Measurements from ENCODE around the gene EVI5L. TPM values are rescaled to one million over a fixed set of nuclear protein-coding genes. Genes with fewer than 3 reads are reported as not detected.

Gene EVI5L
- total RNA-seq, 4 donors from 2014 or later: 17.5 to 24.6 (median 20.4) TPM

DNA sequence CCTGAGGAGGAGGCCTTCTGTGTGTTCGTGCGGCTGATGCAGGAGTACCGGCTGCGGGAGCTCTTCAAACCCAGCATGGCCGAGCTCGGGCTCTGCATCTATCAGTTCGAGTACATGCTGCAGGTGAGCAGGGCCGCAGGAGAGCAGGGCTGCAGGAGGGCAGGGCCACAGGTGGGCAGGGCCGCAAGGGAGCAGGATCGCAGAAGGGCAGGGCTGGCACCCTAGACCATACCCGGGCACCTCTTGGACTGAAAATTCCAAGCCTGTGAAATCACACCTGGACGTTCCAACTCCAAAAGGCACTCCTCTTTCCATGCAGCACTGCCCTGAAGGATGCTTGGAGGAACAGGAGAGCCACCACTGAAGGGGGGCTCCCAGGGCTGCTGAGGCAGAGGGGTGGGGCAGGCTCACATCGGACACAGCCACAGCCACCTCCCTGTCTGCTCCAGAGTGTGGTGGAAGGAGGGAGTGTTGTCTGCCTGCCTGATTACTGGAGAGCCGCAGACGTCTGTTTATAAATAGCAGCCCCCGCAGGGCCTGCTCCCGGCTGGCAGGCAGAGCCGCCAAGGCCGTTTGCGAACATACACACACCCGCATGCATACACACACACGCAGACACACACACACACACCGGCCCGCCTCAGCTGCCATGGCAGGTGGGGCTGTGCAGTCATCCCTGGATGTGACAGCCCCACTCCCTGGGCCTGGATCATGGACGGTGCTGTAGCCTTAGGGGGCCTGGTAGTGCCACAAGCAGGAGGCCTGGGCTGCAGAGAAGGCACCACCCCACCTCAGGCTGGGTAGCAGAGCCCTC, 20.2 kb downstream of the EVI5L start:
- intact Hi-C loops (cut with DNase I; ENCODE audit: low total_unique reads) (loop anchor here (5.0 to 10.0 kb wide), 2 partner anchors 155 to 402 kb away; partner anchors contain the start of gene ELAVL1), in situ Hi-C loops (cut with MboI; ENCODE audit: low sequenced_read_pairs in 4 of 4) (no loop called here)
- Histone ChIP-seq H3K4me3 (no peak overlapping the region), H3K36me3 (no peaks in the 10 kb centered on the region), H3K9me3 (no peaks in the 10 kb centered on the region), H3K27ac (no peak overlapping the region), H3K27me3 (peaks cover 0 to 3% (median 0%) of the 10 kb centered on the region in 3 donors), H3K4me1 (peaks cover 0 to 6% of the 10 kb centered on the region in 2 donors)
- ATAC-seq: no peak
- no peak for TF ChIP-seq POLR2A (IDR thresholded peaks at IDR 0.05)
- TF ChIP-seq CTCF (IDR thresholded peaks at IDR 0.05 in 4 of 5, conservative IDR thresholded peaks at IDR 0.05 in 1 of 5): no peak
- DNase-seq: no peak

GRCh38 chr19:7850945-7851622, 21.1 kb downstream of the EVI5L start:
- Histone ChIP-seq H3K4me3 (no peak overlapping the region), H3K27ac (no peak overlapping the region), H3K9me3 (no peaks in the 10 kb centered on the region), H3K4me1 (peaks cover 0 to 6% of the 10 kb centered on the region in 2 donors), H3K36me3 (no peaks in the 10 kb centered on the region), H3K27me3 (peaks cover 0 to 3% (median 0%) of the 10 kb centered on the region in 3 donors)
- ATAC-seq (no peak), DNase-seq (no peak)
- TF ChIP-seq CTCF (IDR thresholded peaks at IDR 0.05 in 4 of 5, conservative IDR thresholded peaks at IDR 0.05 in 1 of 5): no peak
- TF ChIP-seq POLR2A (IDR thresholded peaks at IDR 0.05): no peak
- intact Hi-C loops (cut with DNase I; ENCODE audit: low total_unique reads): loop anchor here (5.0 to 10.0 kb wide), 2 partner anchors 154 to 401 kb away; partner anchors contain the start of gene ELAVL1
- in situ Hi-C loops (cut with MboI; ENCODE audit: low sequenced_read_pairs in 4 of 4): no loop called here

DNA sequence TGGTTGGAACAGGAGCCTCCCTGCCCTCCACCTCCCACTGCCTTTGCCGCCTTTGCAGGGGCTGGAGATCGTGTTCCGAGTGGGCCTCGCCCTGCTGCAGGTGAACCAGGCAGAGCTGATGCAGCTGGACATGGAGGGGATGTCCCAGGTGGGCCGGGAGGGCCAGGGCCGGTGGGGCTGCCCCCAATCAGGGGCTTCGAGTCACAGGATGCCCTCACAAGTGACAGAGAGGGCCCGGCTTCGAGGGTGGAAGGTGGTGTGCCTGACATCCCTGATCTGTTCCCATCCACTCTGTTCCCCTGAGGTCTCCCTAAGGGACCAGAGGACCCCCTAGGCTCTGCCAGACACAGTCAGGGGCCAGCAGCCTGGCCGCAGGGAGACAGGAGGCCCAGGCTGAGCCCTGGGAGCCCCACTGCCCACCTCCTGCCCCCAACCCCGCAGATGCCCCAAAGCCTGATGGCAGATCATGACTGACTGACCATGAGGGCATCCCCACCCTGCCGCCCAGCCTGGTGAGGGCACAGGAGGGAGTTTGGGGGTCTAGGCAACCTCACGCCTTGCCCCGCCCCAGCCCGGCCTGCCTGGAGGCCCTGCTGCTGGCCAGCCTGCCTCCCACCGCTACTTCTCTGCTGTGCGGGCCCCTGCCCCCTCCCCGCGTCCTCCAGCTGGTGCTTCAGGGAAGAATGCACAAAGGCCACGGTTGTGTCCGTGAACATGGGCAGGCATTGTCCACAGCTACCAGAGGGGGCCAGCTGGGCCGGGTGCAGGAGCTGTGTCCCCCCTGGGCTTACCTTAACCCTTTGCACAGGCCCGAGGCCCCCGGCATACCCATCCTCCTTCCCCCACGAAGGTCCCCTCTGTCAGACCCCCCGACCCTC, 21.8 kb downstream of the EVI5L start:
- Histone ChIP-seq H3K4me1 (peaks cover 0 to 6% of the 10 kb centered on the region in 2 donors), H3K27me3 (peaks cover 0 to 3% (median 0%) of the 10 kb centered on the region in 3 donors), H3K9me3 (no peaks in the 10 kb centered on the region), H3K36me3 (no peaks in the 10 kb centered on the region), H3K27ac (no peak overlapping the region), H3K4me3 (no peak overlapping the region)
- no peak for DNase-seq
- intact Hi-C loops (cut with DNase I; ENCODE audit: low total_unique reads) (loop anchor here (2.0 to 10.0 kb wide), 3 partner anchors 75 to 400 kb away; partner anchors contain the start of genes CTXN1 and ELAVL1), in situ Hi-C loops (cut with MboI; ENCODE audit: low sequenced_read_pairs in 4 of 4) (no loop called here)
- no peak for ATAC-seq
- TF ChIP-seq CTCF (IDR thresholded peaks at IDR 0.05 in 4 of 5, conservative IDR thresholded peaks at IDR 0.05 in 1 of 5) (no peak), POLR2A (IDR thresholded peaks at IDR 0.05) (no peak)
